ENCODE data around the gene BAIAP2L1. TPM values are rescaled to one million over a fixed set of nuclear protein-coding genes. Genes with fewer than 3 reads are reported as not detected.

The BAIAP2L1 gene
- total and polyA plus RNA-seq, 4 donors: 0.23 to 5.4 (median 2.7) TPM

- H3K9me3 ChIP-seq (ENCODE audit: control insufficient read depth, low read length): no peaks in the 10 kb centered on the region
- no peak overlapping the region for H3K4me3 ChIP-seq (ENCODE audit: low read length in 2 of 2)
- intact Hi-C loops (cut with DNase I): no loop called here
- H3K4me1 ChIP-seq (ENCODE audit: control insufficient read depth in 1 of 2, insufficient read depth in 2 of 2, low read length in 2 of 2): no peaks in the 10 kb centered on the region
- H3K27me3 ChIP-seq (ENCODE audit: control insufficient read depth in 1 of 2, insufficient read depth in 2 of 2, low read length in 1 of 2): no peaks in the 10 kb centered on the region
- no peak overlapping the region for H3K27ac ChIP-seq (ENCODE audit: low read depth in 1 of 2, low read length in 2 of 2)
- no peak for DNase-seq
- no peaks in the 10 kb centered on the region for H3K36me3 ChIP-seq (ENCODE audit: control insufficient read depth in 1 of 2, insufficient read depth in 2 of 2, low read length in 1 of 2)
- ATAC-seq (ENCODE audit: low FRiP score): no peak
- WGBS, 2 donors: 89 to 91% methylated on average over 7 of the region's 7 CpGs
Observed at GRCh38 chr7:98369726-98370125, 31.2 kb downstream of the BAIAP2L1 start.

GRCh38 chr7:98368716-98369115, 32.2 kb downstream of the BAIAP2L1 start:
- ATAC-seq (ENCODE audit: low FRiP score) (no peak), DNase-seq (no peak)
- WGBS, 2 donors: 69 to 76% methylated on average over 8 of the region's 8 CpGs
- Histone ChIP-seq H3K4me1 (ENCODE audit: control insufficient read depth in 1 of 2, insufficient read depth in 2 of 2, low read length in 2 of 2) (no peaks in the 10 kb centered on the region), H3K9me3 (ENCODE audit: control insufficient read depth, low read length) (no peaks in the 10 kb centered on the region), H3K27me3 (ENCODE audit: control insufficient read depth in 1 of 2, insufficient read depth in 2 of 2, low read length in 1 of 2) (no peaks in the 10 kb centered on the region), H3K4me3 (ENCODE audit: low read length in 2 of 2) (no peak overlapping the region), H3K27ac (ENCODE audit: low read depth in 1 of 2, low read length in 2 of 2) (no peak overlapping the region), H3K36me3 (ENCODE audit: control insufficient read depth in 1 of 2, insufficient read depth in 2 of 2, low read length in 1 of 2) (no peaks in the 10 kb centered on the region)
- intact Hi-C loops (cut with DNase I): no loop called here

GRCh38 chr7:98366562-98366938, 34.3 kb downstream of the BAIAP2L1 start:
- DNase-seq: no peak
- no peaks in the 10 kb centered on the region for H3K36me3 ChIP-seq (ENCODE audit: control insufficient read depth in 1 of 2, insufficient read depth in 2 of 2, low read length in 1 of 2)
- intact Hi-C loops (cut with DNase I): no loop called here

GRCh38 chr7:98365863-98366561, 34.9 kb downstream of the BAIAP2L1 start:
- no peaks in the 10 kb centered on the region for H3K36me3 ChIP-seq (ENCODE audit: control insufficient read depth in 1 of 2, insufficient read depth in 2 of 2, low read length in 1 of 2)
- H3K27me3 ChIP-seq (ENCODE audit: control insufficient read depth in 1 of 2, insufficient read depth in 2 of 2, low read length in 1 of 2): no peaks in the 10 kb centered on the region
- H3K4me3 ChIP-seq (ENCODE audit: low read length in 2 of 2): no peak overlapping the region
- DNase-seq (no peak), ATAC-seq (ENCODE audit: low FRiP score) (no peak)
- no peak overlapping the region for H3K27ac ChIP-seq (ENCODE audit: low read depth in 1 of 2, low read length in 2 of 2)
- no peaks in the 10 kb centered on the region for H3K9me3 ChIP-seq (ENCODE audit: control insufficient read depth, low read length)
- intact Hi-C loops (cut with DNase I): no loop called here
- no peaks in the 10 kb centered on the region for H3K4me1 ChIP-seq (ENCODE audit: control insufficient read depth in 1 of 2, insufficient read depth in 2 of 2, low read length in 2 of 2)
- WGBS, 2 donors: 75 to 78% methylated on average over 11 of the region's 11 CpGs

More at GRCh38 chr7:98366562-98366938, 34.3 kb downstream of the BAIAP2L1 start:
- Histone ChIP-seq H3K9me3 (ENCODE audit: control insufficient read depth, low read length) (no peaks in the 10 kb centered on the region), H3K27ac (ENCODE audit: low read depth in 1 of 2, low read length in 2 of 2) (no peak overlapping the region), H3K4me1 (ENCODE audit: control insufficient read depth in 1 of 2, insufficient read depth in 2 of 2, low read length in 2 of 2) (no peaks in the 10 kb centered on the region), H3K4me3 (ENCODE audit: low read length in 2 of 2) (no peak overlapping the region), H3K27me3 (ENCODE audit: control insufficient read depth in 1 of 2, insufficient read depth in 2 of 2, low read length in 1 of 2) (no peaks in the 10 kb centered on the region)
- no peak for ATAC-seq (ENCODE audit: low FRiP score)
- WGBS, 2 donors: 92 to 94% methylated on average over 6 of the region's 6 CpGs

- Histone ChIP-seq H3K27me3 (ENCODE audit: control insufficient read depth in 1 of 2, insufficient read depth in 2 of 2, low read length in 1 of 2) (no peaks in the 10 kb centered on the region), H3K36me3 (ENCODE audit: control insufficient read depth in 1 of 2, insufficient read depth in 2 of 2, low read length in 1 of 2) (no peaks in the 10 kb centered on the region), H3K9me3 (ENCODE audit: control insufficient read depth, low read length) (no peaks in the 10 kb centered on the region), H3K27ac (ENCODE audit: low read depth in 1 of 2, low read length in 2 of 2) (no peak overlapping the region), H3K4me3 (ENCODE audit: low read length in 2 of 2) (no peak overlapping the region), H3K4me1 (ENCODE audit: control insufficient read depth in 1 of 2, insufficient read depth in 2 of 2, low read length in 2 of 2) (no peaks in the 10 kb centered on the region)
- intact Hi-C loops (cut with DNase I): no loop called here
- 86 to 87% methylated on average over 8 of the region's 8 CpGs for WGBS, 2 donors
- ATAC-seq (ENCODE audit: low FRiP score) (no peak), DNase-seq (no peak)
Observed at GRCh38 chr7:98364220-98364619, 36.7 kb downstream of the BAIAP2L1 start.

- ATAC-seq (ENCODE audit: low FRiP score) (no peak), DNase-seq (no peak)
- Histone ChIP-seq H3K36me3 (ENCODE audit: control insufficient read depth in 1 of 2, insufficient read depth in 2 of 2, low read length in 1 of 2) (no peaks in the 10 kb centered on the region), H3K9me3 (ENCODE audit: control insufficient read depth, low read length) (no peaks in the 10 kb centered on the region), H3K4me3 (ENCODE audit: low read length in 2 of 2) (no peak overlapping the region), H3K27me3 (ENCODE audit: control insufficient read depth in 1 of 2, insufficient read depth in 2 of 2, low read length in 1 of 2) (no peaks in the 10 kb centered on the region), H3K27ac (ENCODE audit: low read depth in 1 of 2, low read length in 2 of 2) (no peak overlapping the region), H3K4me1 (ENCODE audit: control insufficient read depth in 1 of 2, insufficient read depth in 2 of 2, low read length in 2 of 2) (no peaks in the 10 kb centered on the region)
- WGBS, 2 donors: 81 to 82% methylated on average over 4 of the region's 4 CpGs
- intact Hi-C loops (cut with DNase I): no loop called here
Observed at GRCh38 chr7:98362517-98362916, 38.4 kb downstream of the BAIAP2L1 start.

GRCh38 chr7:98360221-98361130, 40.4 kb downstream of the BAIAP2L1 start:
- intact Hi-C loops (cut with DNase I): no loop called here
- no peak overlapping the region for H3K27ac ChIP-seq (ENCODE audit: low read depth in 1 of 2, low read length in 2 of 2)
- H3K4me3 ChIP-seq (ENCODE audit: low read length in 2 of 2): no peak overlapping the region
- WGBS, 2 donors: 72 to 74% methylated on average over 10 of the region's 10 CpGs
- no peaks in the 10 kb centered on the region for H3K9me3 ChIP-seq (ENCODE audit: control insufficient read depth, low read length)
- no peak for DNase-seq
- H3K27me3 ChIP-seq (ENCODE audit: control insufficient read depth in 1 of 2, insufficient read depth in 2 of 2, low read length in 1 of 2): no peaks in the 10 kb centered on the region
- ATAC-seq (ENCODE audit: low FRiP score): no peak
- H3K36me3 ChIP-seq (ENCODE audit: control insufficient read depth in 1 of 2, insufficient read depth in 2 of 2, low read length in 1 of 2): no peaks in the 10 kb centered on the region
- H3K4me1 ChIP-seq (ENCODE audit: control insufficient read depth in 1 of 2, insufficient read depth in 2 of 2, low read length in 2 of 2): no peaks in the 10 kb centered on the region

GRCh38 chr7:98359395-98359794, 41.5 kb downstream of the BAIAP2L1 start:
- DNase-seq (no peak), ATAC-seq (ENCODE audit: low FRiP score) (no peak)
- H3K36me3 ChIP-seq (ENCODE audit: control insufficient read depth in 1 of 2, insufficient read depth in 2 of 2, low read length in 1 of 2): no peaks in the 10 kb centered on the region
- intact Hi-C loops (cut with DNase I): no loop called here
- no peaks in the 10 kb centered on the region for H3K9me3 ChIP-seq (ENCODE audit: control insufficient read depth, low read length)
- no peaks in the 10 kb centered on the region for H3K4me1 ChIP-seq (ENCODE audit: control insufficient read depth in 1 of 2, insufficient read depth in 2 of 2, low read length in 2 of 2)
- WGBS, 2 donors: 92 to 93% methylated on average over 13 of the region's 13 CpGs
- H3K27ac ChIP-seq (ENCODE audit: low read depth in 1 of 2, low read length in 2 of 2): no peak overlapping the region
- no peaks in the 10 kb centered on the region for H3K27me3 ChIP-seq (ENCODE audit: control insufficient read depth in 1 of 2, insufficient read depth in 2 of 2, low read length in 1 of 2)
- no peak overlapping the region for H3K4me3 ChIP-seq (ENCODE audit: low read length in 2 of 2)

GRCh38 chr7:98358706-98359105, 42.2 kb downstream of the BAIAP2L1 start:
- intact Hi-C loops (cut with DNase I): no loop called here
- H3K36me3 ChIP-seq (ENCODE audit: control insufficient read depth in 1 of 2, insufficient read depth in 2 of 2, low read length in 1 of 2): no peaks in the 10 kb centered on the region
- no peak overlapping the region for H3K27ac ChIP-seq (ENCODE audit: low read depth in 1 of 2, low read length in 2 of 2)
- H3K4me3 ChIP-seq (ENCODE audit: low read length in 2 of 2): no peak overlapping the region
- 89 to 91% methylated on average over 6 of the region's 6 CpGs for WGBS, 2 donors
- H3K4me1 ChIP-seq (ENCODE audit: control insufficient read depth in 1 of 2, insufficient read depth in 2 of 2, low read length in 2 of 2): no peaks in the 10 kb centered on the region
- no peaks in the 10 kb centered on the region for H3K27me3 ChIP-seq (ENCODE audit: control insufficient read depth in 1 of 2, insufficient read depth in 2 of 2, low read length in 1 of 2)
- no peak for DNase-seq
- H3K9me3 ChIP-seq (ENCODE audit: control insufficient read depth, low read length): no peaks in the 10 kb centered on the region
- ATAC-seq (ENCODE audit: low FRiP score): no peak
